ENCODE data around the gene CCDC8. TPM values are rescaled to one million over a fixed set of nuclear protein-coding genes. Genes with fewer than 3 reads are reported as not detected.
"Not testable (repeated sequence)": the region's sequence is repeated elsewhere in the genome, so short reads cannot be mapped to it uniquely, and the experiment has no call there.

The CCDC8 gene
- total and polyA plus RNA-seq, 8 donors: 11.8 to 59.7 (median 47.8) TPM

GRCh38 chr19:46426035-46426505 is 12.7 kb upstream of the CCDC8 start:
- DNase-seq (peak in 1 of 4 donors; percentile 73), ATAC-seq (peak; percentile 81)
- Histone ChIP-seq H3K4me1 (peaks cover 0 to 11% of the 10 kb centered on the region in 2 donors), H3K9me3 (no peaks in the 10 kb centered on the region), H3K27me3 (peaks cover 0 to 99% of the 10 kb centered on the region in 2 donors), H3K36me3 (no peaks in the 10 kb centered on the region), H3K27ac (peak overlapping the region in 1 of 2 donors; percentile 69), H3K4me3 (peak overlapping the region; percentile 39 to 41)
- no peak for TF ChIP-seq CTCF (IDR thresholded peaks at IDR 0.05)
- intact Hi-C loops (cut with DNase I): no loop called here

GRCh38 chr19:46423188-46423587 is 9.8 kb upstream of the CCDC8 start:
- no peaks in the 10 kb centered on the region for H3K9me3 ChIP-seq
- no peaks in the 10 kb centered on the region for H3K36me3 ChIP-seq
- ATAC-seq: no peak
- intact Hi-C loops (cut with DNase I): no loop called here
- no peak for DNase-seq
- no peak for TF ChIP-seq CTCF (IDR thresholded peaks at IDR 0.05)
- H3K27ac ChIP-seq: no peak overlapping the region
- peaks cover 0 to 82% of the 10 kb centered on the region in 2 donors for H3K27me3 ChIP-seq
- H3K4me1 ChIP-seq: peaks cover 0 to 7% of the 10 kb centered on the region in 2 donors
- H3K4me3 ChIP-seq: no peak overlapping the region

GRCh38 chr19:46422344-46422743 is 9.0 kb upstream of the CCDC8 start:
- Histone ChIP-seq H3K27me3 (peaks cover 0 to 82% of the 10 kb centered on the region in 2 donors), H3K9me3 (no peaks in the 10 kb centered on the region), H3K4me1 (peaks cover 0 to 7% of the 10 kb centered on the region in 2 donors), H3K27ac (no peak overlapping the region), H3K4me3 (no peak overlapping the region), H3K36me3 (no peaks in the 10 kb centered on the region)
- ATAC-seq (no peak), DNase-seq (no peak)
- no peak for TF ChIP-seq CTCF (IDR thresholded peaks at IDR 0.05)
- intact Hi-C loops (cut with DNase I): no loop called here

GRCh38 chr19:46420056-46420455 is 6.7 kb upstream of the CCDC8 start:
- Histone ChIP-seq H3K4me1 (peaks cover 0 to 7% of the 10 kb centered on the region in 2 donors), H3K36me3 (no peaks in the 10 kb centered on the region), H3K27me3 (peaks cover 0 to 82% of the 10 kb centered on the region in 2 donors), H3K4me3 (no peak overlapping the region), H3K9me3 (no peaks in the 10 kb centered on the region), H3K27ac (no peak overlapping the region)
- no peak for DNase-seq
- ATAC-seq: no peak
- intact Hi-C loops (cut with DNase I): no loop called here
- TF ChIP-seq CTCF (IDR thresholded peaks at IDR 0.05): no peak

GRCh38 chr19:46415804-46416709 is 2.7 kb upstream of the CCDC8 start:
- H3K4me3 ChIP-seq: peak overlapping the region; percentile 17 to 25
- intact Hi-C loops (cut with DNase I); H3K9me3 ChIP-seq; H3K36me3 ChIP-seq: not testable (repeated sequence)
- peak; percentile 90 to 96 (median 90) for DNase-seq
- ATAC-seq: peak; percentile 72
- peaks cover 0 to 83% of the 10 kb centered on the region in 2 donors for H3K27me3 ChIP-seq
- peak overlapping the region in 1 of 2 donors; percentile 65 for H3K27ac ChIP-seq
- H3K4me1 ChIP-seq: peaks cover 0 to 13% of the 10 kb centered on the region in 2 donors

- H3K4me3 ChIP-seq; H3K9me3 ChIP-seq; H3K27ac ChIP-seq; H3K36me3 ChIP-seq; ATAC-seq; intact Hi-C loops (cut with DNase I): not testable (repeated sequence)
- H3K4me1 ChIP-seq: peaks cover 0 to 13% of the 10 kb centered on the region in 2 donors
- peaks cover 0 to 89% of the 10 kb centered on the region in 2 donors for H3K27me3 ChIP-seq
- DNase-seq: peak in 1 of 4 donors; percentile 32
These were observed 1.5 kb upstream of the CCDC8 start for GRCh38 chr19:46414899-46415298.

Measured in left lung (tissue), 10 donors.